IPS-15b (cell line): ENCODE data around the gene ZNF48.

Source experiments
- H3K27me3 ChIP-seq: one replicate; pipeline ENCODE4 v1.6.1; 2013; ENCODE audit warnings: low read length; ENCODE audit not compliant: control insufficient read depth, insufficient read depth
- H3K36me3 ChIP-seq: one replicate; pipeline ENCODE4 v1.6.1; 2013; ENCODE audit warnings: low read length; ENCODE audit not compliant: control insufficient read depth, insufficient read depth
- H3K4me1 ChIP-seq: one replicate; pipeline ENCODE4 v1.6.1; 2013; ENCODE audit warnings: mild to moderate bottlenecking, low read length; ENCODE audit not compliant: control insufficient read depth, insufficient read depth
- H3K4me3 ChIP-seq: one replicate; pipeline ENCODE4 v1.5.1; 2013; ENCODE audit warnings: low read depth, low read length
- H3K9ac ChIP-seq: one replicate; pipeline ENCODE4 v1.6.1; 2013; ENCODE audit warnings: low read depth, mild to moderate bottlenecking, low read length
- H3K9me3 ChIP-seq: one replicate; pipeline ENCODE4 v1.6.1; 2013; ENCODE audit warnings: mild to moderate bottlenecking, low read length; ENCODE audit not compliant: control insufficient read depth, insufficient read depth

ZNF48 gene

DNA sequence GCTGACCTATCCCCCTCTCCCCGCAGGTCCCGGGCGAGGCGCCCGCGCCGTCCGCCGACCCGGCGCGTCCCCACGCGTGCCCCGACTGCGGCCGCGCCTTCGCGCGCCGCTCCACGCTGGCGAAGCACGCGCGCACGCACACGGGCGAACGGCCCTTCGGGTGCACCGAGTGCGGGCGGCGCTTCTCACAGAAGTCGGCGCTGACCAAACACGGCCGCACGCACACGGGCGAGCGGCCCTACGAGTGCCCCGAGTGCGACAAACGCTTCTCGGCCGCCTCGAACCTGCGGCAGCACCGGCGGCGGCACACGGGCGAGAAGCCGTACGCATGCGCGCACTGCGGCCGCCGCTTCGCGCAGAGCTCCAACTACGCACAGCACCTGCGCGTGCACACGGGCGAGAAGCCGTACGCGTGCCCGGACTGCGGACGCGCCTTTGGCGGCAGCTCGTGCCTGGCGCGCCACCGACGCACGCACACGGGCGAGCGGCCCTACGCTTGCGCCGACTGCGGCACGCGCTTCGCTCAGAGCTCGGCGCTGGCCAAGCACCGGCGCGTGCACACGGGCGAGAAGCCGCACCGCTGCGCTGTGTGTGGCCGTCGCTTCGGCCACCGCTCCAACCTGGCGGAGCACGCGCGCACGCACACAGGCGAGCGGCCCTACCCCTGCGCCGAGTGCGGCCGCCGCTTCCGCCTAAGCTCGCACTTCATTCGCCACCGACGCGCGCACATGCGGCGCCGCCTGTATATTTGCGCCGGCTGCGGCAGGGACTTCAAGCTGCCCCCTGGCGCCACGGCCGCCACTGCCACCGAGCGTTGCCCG, 22.5 kb downstream of the ZNF48 start:
- peaks cover 4% of the 10 kb centered on the region for H3K36me3 ChIP-seq
- H3K9me3 ChIP-seq: no peaks in the 10 kb centered on the region
- peak overlapping the region; percentile 49 for H3K9ac ChIP-seq
- H3K4me1 ChIP-seq: peaks cover 4% of the 10 kb centered on the region
- H3K4me3 ChIP-seq: peak overlapping the region; percentile 58
- no peaks in the 10 kb centered on the region for H3K27me3 ChIP-seq

DNA sequence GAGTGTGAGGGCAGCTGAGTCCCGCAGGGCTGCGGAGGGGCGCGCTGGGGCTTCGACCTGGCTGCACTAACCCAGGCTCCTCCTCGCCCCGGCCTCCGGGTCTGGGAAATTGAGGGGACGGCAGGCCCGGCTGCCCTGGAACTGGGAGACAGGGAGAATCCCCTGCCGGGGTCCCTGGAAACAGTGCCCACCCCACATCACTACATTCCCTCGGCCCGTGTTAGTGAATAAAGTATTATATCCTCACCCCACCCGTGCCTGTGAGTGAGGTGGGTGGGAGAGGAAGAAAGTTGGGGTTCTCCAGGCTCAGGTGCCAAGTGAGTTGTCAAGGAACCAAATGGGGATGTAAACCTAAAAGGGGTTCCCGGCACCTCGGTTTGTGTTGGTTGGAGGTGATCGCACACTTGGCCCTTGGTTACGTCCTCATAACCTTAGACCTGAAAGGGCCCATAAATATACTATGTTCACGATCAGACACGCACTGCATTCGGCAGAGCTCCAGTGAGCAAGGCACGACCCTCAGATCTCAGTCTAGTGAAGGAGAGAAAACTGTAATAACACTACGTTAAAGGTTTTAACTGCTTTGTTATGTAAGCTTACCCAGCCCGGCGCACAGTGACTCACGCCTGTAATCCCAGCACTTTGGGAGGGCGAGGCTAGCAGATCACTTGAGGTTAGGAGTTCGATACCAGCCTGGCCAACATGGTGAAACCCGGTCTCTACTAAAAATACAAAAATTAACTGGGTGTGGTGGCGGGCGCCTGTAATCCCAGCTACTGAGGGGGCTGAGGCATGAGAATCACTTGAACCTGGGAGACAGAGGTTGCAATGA, 23.3 kb downstream of the ZNF48 start:
- H3K4me1 ChIP-seq: peaks cover 4% of the 10 kb centered on the region
- no peaks in the 10 kb centered on the region for H3K27me3 ChIP-seq
- H3K9me3 ChIP-seq: no peaks in the 10 kb centered on the region
- H3K4me3 ChIP-seq: peak overlapping the region; percentile 58
- peak overlapping the region; percentile 49 for H3K9ac ChIP-seq
- peaks cover 7% of the 10 kb centered on the region for H3K36me3 ChIP-seq

DNA sequence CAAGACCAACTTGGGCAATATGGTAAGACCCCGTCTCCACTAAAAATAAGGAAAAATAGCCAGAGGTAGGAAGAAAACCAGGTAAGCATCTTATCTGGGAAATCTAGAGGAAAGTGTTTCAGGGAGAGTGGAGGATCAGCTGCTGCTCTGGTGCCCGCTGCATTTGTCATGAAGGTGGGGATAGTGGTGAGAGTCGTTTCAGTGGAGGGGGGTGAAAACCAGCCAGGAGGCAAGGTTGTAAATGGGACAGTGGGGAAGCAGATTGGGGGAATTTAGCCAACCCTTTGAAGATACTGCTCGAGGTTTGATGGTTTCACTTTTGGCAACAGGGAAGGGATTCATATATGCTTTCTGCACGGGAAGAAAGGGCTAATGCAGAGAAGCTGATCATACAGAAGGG, 25.8 kb downstream of the ZNF48 start:
- H3K36me3 ChIP-seq: peaks cover 21% of the 10 kb centered on the region
- H3K9me3 ChIP-seq: no peaks in the 10 kb centered on the region
- H3K9ac ChIP-seq: no peak overlapping the region
- H3K27me3 ChIP-seq: no peaks in the 10 kb centered on the region
- H3K4me3 ChIP-seq: no peak overlapping the region
- H3K4me1 ChIP-seq: peaks cover 4% of the 10 kb centered on the region

DNA sequence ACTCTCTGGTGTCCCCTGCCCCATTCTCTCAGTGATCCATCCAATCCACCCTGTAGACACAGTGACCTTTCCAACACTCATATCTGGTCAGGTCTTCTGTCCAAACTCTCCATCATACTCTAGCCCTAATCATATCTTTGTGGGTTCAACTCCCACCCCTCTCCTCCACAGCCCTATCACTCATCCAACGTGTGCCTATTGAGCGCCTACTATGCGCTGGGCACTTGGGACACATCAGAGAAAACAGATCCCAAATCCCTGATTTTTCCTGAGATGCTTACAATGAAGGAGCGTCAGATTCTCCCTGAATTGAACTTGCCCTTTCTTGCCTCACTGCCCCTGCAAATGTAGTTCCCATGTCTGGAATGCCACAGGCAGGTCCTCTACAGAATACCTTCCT, 32.8 kb downstream of the ZNF48 start:
- H3K9ac ChIP-seq: no peak overlapping the region
- H3K36me3 ChIP-seq: peaks cover 29% of the 10 kb centered on the region
- no peaks in the 10 kb centered on the region for H3K4me1 ChIP-seq
- H3K27me3 ChIP-seq: no peaks in the 10 kb centered on the region
- no peaks in the 10 kb centered on the region for H3K9me3 ChIP-seq
- no peak overlapping the region for H3K4me3 ChIP-seq

DNA sequence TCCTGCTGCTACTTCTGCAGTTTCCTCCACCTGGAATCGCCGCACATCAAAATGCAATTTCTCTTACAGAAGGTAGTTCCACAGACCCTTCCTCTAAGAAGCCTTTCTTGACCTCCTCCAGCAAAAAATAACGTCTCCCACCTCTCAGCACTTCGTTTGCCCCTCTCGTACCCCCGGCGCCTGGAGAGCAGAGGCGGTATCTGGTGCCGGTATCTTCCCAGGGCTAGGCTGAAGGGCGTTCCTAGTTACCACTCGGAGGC, 34.1 kb downstream of the ZNF48 start:
- Histone ChIP-seq H3K4me3 (peak overlapping the region; percentile 90), H3K36me3 (peaks cover 20% of the 10 kb centered on the region), H3K4me1 (no peaks in the 10 kb centered on the region), H3K9ac (no peak overlapping the region), H3K9me3 (no peaks in the 10 kb centered on the region), H3K27me3 (no peaks in the 10 kb centered on the region)

DNA sequence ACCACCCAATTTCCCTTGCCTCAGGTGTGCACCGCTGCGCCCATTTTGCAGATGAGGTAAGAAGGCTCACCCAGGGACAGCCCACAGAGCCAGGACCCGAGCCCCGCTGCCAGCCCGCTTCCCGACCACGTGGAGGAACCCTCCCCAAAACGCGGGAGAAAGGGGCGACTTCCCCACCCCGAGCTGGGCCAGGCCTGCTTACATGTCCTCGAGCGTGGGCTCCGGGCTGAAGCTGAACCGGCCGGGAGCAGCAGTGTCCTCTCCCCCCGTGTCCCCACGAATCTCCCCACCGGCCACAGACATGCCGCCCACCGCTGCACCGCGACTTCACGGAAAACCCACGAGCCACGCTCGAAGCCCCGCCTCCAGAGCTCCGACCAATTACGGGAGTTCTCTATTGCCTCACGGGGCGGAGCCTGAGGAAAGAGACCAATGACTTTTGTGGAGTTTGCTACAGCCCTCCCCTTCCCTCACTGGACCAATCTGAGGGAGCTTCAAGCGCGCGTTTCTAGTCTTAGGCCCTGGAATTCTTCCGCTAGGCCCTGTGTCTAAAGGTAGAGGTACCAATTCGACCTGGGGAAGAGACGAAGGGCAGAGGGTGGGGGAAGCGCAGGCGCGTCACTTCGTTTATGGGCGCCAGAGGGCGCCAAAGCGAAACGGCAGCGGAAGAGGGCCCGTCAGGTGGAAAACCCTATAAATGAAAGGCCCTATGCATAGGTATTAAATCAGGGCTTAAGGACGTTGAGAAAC, 34.6 kb downstream of the ZNF48 start, which contains the start of gene DCTPP1:
Gene DCTPP1 (minus strand): TSS at position 353 of the 750 bp plus-strand sequence. CDS start 50 bp downstream, at position 303.
- Histone ChIP-seq H3K9ac (peak within 1 kb of the TSS; percentile 42), H3K27me3 (no peaks in the 10 kb centered on the region), H3K4me3 (peak within 1 kb of the TSS; percentile 90), H3K36me3 (peaks cover 16% of the 10 kb centered on the region), H3K9me3 (no peaks in the 10 kb centered on the region), H3K4me1 (no peaks in the 10 kb centered on the region)

DNA sequence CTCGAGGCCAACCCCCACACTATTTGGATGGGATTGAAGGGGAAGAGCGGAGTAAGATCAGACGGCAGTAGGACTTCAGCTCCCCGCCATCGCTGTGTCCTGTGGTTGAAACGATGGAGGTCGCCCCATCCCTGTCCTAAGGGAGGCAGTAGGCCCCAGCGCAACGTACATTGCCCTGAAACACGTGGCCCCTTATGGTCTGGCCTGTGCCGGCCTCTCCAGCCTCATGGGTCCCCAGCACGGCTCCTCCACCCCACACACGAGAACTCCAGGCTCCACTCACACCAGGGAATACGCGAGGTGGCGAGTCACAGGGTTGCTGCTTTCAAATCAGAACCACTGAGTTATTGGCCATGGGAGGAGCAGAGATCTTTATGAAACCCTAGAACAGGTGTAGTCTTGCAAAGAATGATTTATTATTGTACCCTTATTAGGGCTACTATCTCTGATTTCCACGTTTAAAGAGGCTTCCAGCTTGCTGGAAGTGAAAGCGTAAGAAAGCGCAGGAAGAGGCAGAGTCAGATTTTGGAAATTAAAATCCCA, 35.3 kb downstream of the ZNF48 start:
- Histone ChIP-seq H3K9ac (no peak overlapping the region), H3K4me3 (peak overlapping the region; percentile 44), H3K4me1 (no peaks in the 10 kb centered on the region)

DNA sequence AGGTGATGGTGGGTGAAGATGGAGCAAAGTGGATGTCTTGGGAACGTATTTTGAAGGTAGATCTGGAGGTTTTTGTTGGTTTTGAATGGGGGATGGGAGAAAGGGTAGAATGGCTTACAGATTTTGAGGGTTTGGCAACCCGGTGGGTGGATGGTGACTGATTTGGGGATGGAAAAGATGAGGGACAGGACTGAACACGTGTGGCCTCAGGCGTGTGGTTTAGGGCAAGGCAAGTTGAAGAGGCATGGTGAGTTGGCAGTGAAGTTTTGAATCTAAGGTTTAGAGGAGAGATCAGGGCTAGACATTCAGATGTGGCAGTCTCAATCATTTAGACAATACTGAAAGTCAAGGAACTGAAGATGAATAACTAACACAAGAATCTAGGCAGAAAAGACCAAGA, 39.6 kb downstream of the ZNF48 start:
- Histone ChIP-seq H3K36me3 (no peaks in the 10 kb centered on the region), H3K4me3 (no peak overlapping the region), H3K4me1 (no peaks in the 10 kb centered on the region), H3K9me3 (no peaks in the 10 kb centered on the region), H3K27me3 (no peaks in the 10 kb centered on the region), H3K9ac (no peak overlapping the region)

More for the DNA sequence above, 35.3 kb downstream of the ZNF48 start:
- no peaks in the 10 kb centered on the region for H3K27me3 ChIP-seq
- peaks cover 15% of the 10 kb centered on the region for H3K36me3 ChIP-seq
- no peaks in the 10 kb centered on the region for H3K9me3 ChIP-seq

DNA sequence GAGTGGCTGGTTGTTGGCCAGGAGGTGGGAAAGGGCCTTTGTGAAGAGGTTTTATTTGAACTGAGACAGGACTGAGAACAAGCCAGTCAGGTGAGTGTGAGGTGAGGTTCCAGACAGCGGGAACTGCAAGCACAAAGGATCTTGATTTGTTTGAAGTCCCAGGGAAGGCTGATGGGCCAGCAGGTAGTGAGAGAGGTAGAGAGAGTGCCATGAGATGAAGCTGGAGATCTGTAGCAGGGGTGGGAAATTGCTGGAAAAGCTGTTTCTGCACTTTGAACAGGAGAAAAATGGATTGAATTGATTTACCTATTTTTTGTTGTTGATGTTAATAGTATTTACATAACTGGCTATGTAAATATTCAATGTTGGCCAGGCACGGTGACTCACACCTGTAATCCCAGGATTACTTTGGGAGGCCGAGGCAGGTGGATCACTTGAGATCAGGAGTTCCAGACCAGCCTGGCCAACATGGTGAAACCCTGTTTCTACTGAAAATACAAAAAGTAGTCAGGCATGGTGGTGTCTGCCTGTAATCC, 42.4 kb downstream of the ZNF48 start:
- Histone ChIP-seq H3K4me1 (no peaks in the 10 kb centered on the region), H3K9ac (no peak overlapping the region)

DNA sequence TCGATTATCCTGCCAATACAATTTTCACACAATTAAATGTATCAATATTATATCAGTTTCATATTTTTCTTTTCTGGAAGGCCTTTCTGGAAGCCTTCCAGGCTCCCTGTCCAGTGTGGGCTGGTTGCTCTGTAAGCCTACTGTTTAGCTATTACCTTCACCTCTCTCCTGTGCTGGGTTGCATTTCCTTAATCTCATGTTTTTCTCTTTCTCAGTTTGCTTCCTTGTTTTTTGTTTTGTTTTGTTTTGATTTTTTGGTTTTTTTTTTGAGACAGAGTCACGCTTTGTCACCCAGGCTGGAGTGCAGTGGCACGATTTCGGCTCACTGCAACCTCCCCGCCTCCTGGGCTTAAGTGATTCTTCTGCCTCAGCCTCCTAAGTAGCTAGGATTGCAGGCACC, 43.6 kb downstream of the ZNF48 start:
- no peaks in the 10 kb centered on the region for H3K36me3 ChIP-seq
- H3K4me1 ChIP-seq: no peaks in the 10 kb centered on the region
- H3K9ac ChIP-seq: no peak overlapping the region
- no peaks in the 10 kb centered on the region for H3K27me3 ChIP-seq
- no peaks in the 10 kb centered on the region for H3K9me3 ChIP-seq
- H3K4me3 ChIP-seq: no peak overlapping the region

More for the DNA sequence above, 42.4 kb downstream of the ZNF48 start:
- Histone ChIP-seq H3K4me3 (no peak overlapping the region), H3K36me3 (no peaks in the 10 kb centered on the region), H3K27me3 (no peaks in the 10 kb centered on the region), H3K9me3 (no peaks in the 10 kb centered on the region)

DNA sequence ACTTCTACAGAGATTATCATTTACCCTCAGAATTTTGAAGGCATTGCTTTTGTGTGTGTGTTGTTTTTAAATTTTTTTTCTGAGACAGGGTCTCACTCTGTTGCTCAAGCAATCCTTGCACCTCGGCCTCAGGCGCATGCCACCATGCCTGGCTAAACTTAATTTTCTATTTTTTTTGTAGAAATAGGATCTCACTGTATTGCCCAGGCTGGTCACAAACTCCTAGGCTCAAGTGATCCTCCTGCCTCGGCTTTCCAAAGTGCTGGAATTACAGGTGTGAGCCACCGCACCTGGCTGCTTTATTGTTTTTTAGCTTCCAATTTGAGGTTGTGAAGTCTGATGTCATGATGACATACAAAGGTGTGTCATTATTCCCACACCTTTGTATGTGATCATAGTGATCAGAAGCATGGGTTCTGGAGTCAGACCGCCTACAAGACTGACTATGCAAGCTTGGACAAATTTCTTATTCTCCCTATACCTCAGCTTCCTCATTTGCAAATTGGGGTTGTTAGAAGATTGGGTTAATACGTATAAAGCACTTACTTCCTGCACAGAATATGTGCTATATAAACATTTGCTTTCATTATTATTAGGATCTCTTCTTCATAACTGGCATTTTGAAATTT, 44.6 kb downstream of the ZNF48 start:
- Histone ChIP-seq H3K9me3 (no peaks in the 10 kb centered on the region), H3K9ac (no peak overlapping the region), H3K36me3 (peaks cover under 1% of the 10 kb centered on the region), H3K27me3 (no peaks in the 10 kb centered on the region), H3K4me3 (no peak overlapping the region), H3K4me1 (no peaks in the 10 kb centered on the region)
